Kidney glomerular epithelial cell (primary cell): ENCODE results near the gene HERPUD1.
"Not testable (repeated sequence)": the region's sequence is repeated elsewhere in the genome, so short reads cannot be mapped to it uniquely, and the experiment has no call there.

Source experiments
- DNase-seq: peaks from one replicate; lab custom pipeline; 2025; lab: John Stamatoyannopoulos, UW

Gene HERPUD1

DNA sequence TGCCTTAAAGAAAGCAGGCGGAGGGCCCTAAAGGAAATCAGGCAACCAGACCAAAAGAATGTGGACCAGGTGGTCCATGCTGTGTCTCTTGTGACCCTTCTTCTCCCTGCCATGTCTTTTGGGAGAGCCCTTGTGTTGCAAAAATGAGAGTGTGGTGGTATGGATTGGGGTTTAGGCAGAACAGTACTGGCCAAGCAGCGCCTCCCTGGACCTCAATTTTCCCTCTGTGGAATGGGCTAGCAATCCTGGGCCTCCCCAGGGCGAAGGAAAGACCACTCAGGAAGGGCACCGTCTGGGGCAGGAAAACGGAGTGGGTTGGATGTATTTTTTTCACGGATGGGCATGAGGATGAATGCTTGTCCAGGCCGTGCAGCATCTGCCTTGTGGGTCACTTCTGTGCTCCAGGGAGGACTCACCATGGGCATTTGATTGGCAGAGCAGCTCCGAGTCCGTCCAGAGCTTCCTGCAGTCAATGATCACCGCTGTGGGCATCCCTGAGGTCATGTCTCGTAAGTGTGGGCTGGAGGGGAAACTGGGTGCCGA lies 49.9 kb downstream of the HERPUD1 start:
- DNase-seq, result no peak

DNA sequence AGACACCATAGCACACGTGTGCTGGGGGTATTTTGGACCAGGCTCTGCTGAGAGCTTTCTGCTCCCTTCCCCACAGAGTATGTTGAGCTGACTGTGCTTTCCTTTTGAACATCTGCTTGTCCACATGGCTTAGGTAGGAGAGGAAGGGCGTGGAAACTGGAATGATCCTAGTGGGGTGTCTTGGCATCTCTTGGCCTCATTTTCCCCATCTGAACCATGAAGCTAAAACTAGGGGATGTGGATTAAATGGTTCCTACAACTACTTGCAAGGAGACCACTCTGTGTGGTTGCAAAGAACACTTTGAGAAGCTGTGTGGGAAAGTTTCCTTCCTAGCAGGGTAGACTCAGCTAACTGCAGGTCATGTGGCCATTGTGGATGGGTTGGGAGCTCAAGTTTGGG lies 50.8 kb downstream of the HERPUD1 start:
- no peak for DNase-seq

DNA sequence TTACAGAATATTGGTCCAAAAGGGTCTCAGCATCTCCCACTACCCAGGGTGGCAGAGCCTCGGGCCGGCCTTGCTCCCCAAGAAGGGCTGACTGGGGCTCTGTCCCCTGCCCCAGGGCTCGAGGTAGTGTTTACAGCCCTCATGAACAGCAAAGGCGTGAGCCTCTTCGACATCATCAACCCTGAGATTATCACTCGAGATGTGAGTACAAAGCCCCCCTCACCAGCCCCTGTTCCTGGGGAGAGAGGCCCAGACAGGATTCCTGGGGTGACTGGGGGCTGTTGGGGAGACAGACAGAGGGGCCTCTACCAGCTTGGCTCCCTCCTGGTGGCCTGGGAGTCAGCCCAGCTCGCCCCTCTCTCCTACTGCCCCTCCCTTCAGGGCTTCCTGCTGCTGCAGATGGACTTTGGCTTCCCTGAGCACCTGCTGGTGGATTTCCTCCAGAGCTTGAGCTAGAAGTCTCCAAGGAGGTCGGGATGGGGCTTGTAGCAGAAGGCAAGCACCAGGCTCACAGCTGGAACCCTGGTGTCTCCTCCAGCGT lies 51.3 kb downstream of the HERPUD1 start:
- no peak for DNase-seq

DNA sequence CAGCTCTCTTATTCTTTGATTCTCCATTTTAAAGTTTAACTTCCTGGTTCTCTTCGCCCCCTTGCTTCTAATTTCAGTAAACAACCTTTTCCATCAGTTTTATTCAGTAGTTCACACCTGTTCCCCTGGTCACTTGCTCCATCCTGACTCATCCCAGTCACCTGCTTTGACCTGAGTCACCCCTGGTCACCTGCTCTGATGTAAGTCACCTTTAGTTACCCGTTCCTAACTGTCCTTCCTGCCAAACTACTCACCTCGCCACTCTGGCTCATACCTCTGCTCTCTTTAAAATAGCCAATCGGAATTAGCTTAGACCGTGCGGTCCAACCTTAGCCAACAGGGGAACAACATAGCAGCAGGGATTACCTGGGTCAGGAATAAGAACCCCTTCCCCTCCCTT lies 52.7 kb downstream of the HERPUD1 start:
- no peak for DNase-seq

DNA sequence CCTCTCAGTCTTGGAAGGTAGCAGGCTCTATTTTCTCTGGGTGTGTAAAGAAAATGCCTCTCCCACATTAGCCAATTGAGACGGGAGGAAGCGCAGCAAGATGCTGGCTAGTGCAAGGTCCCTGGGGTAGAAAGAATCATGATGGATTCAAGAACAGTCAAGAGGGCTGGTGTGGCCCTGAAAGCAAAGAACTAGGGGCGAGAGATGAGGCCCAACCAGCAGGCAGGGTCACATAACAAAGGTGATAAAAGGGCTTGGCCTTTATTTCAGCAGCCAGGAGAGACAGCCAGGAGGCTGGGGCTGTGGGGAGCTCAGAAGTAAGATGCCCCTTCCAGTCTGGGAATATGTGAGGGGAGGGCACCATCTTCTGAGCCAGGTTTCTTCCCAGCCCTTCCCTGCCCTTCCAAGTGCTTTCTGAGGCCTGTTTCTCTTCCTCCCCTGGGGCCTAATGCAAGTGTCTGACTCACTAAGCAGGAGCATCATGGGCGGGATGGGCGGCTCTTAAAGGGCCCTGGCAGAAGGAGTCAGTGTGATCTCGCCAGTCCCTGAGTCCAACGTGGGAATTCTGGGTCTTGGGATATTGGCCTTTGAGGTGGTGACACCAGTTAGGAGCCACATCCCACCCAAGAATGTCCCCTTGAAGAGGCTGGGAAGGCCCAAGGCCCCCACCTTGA lies 53.5 kb downstream of the HERPUD1 start:
- DNase-seq, result peak; percentile 52

DNA sequence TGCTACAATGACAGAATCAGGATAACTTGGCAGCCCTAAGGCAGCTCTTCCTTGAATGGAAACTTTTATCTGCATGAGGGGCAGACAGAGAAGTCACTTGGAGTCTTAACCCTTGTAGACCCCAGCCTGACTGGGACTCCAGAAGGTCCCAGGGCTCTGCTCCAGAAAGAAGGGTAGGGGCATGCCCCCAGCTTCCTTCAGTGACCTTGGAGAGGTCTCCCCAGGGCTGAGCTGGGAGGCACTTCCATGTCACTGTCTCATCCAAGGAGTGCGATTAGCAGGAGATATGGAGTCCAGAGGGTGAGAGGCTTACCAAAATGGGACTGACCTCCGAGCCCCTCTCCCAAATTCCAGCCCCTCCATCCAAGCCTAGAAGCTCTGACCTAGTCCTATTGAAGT lies 54.0 kb downstream of the HERPUD1 start:
- DNase-seq, result no peak

DNA sequence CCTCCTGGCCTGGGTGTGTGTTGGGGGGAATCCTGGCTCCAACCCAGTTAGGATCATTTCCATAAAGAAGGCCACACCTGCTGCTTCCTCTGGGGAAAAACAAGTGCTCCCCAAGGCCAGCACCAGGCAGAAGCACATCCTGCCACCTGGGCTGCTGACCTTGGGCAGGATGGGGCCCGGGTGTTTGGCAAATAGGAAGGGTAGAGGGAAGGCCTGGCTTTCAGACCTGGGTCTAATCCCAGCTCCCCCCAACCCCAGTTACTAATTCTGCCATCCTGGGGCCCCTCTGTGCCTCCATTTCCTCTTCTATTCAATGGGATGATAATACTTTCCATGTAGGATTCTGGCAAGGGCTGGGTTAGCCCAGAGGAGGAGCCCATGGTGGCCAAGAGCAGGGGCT lies 54.4 kb downstream of the HERPUD1 start:
- DNase-seq, result no peak

DNA sequence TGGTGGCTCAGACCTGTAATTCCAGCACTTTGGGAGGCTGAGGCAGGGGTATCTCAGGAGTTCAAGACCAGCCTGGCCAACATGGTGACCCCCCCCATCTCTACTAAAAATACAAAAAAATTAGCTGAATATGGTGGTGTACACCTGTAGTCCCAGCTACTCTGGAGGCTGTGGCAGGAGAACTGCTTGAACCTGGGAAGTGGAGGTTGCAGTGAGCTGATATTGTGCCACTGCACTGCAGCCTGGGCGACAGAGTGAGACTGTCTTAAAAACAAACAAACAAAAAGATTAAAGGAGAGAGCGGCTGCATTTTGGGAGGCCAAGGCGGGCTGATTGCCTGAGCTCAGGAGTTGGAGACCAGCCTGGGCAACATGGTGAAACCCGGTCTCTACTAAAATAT lies 55.0 kb downstream of the HERPUD1 start:
- DNase-seq, result not testable (repeated sequence)

DNA sequence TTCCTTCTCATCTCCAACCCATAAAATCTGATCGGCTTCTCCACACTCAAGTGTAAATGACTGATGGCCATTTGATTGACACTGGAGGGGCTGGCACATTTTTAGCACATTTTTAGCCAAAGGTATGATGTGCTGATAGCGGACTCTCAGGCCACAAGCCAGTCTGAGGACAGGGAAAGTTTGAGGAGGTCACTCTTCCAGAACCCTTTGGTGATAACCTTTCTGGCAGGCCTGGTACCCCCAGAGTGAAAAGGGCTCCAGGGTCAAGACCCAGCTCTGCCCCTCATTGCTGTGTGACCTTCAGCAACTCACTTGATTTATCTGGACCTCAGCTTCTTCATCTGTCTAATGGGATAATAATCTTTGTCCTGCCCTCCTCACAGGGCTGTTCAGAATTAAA lies 55.8 kb downstream of the HERPUD1 start:
- no peak for DNase-seq

DNA sequence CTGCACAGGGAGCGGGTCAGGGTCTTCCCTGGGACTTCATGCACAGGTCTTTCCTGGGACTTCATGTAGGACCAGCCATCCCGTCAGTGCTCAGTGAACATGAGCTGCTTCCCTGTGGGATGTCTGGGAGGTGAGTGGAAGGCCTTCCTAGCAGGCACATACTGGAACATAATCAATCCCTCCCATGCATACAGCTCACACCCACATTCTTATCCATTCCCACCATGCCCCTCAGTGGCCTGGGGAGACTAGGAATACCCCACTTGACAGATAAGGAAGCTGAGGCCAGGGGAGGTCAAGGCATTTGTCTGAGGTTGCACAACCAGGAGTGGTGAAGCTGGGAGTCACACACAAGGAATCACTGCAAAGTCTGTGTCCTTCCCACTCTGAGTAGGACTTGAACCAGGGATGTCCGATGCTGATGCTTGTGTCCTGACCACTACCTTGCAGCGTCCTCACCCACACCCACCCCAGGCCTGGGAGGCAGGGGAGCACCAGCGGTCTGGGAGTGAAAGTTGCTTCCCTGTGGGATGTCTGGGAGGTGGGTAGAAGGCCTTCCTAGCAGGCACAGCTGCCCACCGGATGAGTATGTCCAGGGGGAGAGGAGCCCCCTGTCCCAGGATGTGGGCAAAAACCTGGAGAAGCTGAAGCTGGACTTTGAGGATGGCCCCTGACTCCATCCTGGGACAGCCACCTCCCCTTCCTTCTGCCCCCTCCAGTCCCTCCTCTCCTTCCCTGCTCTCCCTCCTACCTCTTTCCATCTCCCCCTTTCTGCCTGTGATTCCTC lies 56.4 kb downstream of the HERPUD1 start:
- DNase-seq, result no peak

DNA sequence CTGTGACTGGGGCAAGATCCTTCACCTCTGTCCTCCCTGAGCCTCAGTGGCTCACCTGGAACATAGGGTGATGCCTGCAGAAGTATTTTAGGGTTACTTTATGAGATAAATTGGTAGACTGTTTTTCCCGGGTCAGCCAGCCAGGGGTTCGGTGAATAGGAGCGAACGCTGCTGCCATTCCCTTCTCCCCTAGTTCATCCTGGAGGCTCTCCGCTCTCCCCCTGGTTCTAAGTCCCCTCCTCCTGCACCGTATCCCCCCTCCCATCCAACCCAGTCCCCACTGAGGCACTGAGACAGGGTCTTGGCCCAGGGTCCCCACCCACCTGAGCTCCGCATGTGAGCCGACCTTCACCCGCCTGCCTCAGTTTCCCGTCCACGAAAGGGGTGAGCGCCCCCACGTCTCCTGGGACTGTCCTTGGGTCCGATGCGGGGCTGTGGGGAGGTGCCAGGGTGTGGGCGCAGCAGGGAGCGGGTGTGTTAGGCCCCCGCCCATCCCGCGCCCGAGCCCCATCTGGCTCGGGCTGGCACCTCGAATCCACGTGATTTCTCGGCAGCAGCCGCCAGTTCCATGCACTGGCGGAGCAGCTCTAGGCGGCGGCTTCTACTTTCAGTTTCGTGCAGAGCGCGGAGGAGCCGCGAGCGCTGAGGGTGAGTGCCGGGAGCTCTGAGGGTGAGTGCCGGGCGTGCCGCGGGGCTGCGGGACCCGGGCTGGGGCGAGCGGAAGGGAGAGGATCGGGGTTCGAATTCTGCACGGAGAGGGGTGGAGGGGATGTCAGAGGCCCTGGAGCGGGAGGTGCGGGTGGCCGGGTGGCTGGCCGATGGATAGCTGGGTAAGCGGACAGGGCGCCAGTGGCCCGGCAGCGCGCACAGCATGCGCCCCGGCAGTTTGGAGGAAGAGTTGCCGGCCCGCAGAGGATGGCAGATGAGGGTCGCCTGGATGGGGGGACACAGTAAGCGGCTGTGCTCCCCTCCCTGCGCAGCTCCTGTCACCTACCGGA lies 57.3 kb downstream of the HERPUD1 start, which contains the start of gene NLRC5:
TSS of gene NLRC5 (plus strand) at position 610 of the 998 bp plus-strand sequence. CDS start 31,156 bp downstream, outside the sequence.
- peak; percentile 54 for DNase-seq

DNA sequence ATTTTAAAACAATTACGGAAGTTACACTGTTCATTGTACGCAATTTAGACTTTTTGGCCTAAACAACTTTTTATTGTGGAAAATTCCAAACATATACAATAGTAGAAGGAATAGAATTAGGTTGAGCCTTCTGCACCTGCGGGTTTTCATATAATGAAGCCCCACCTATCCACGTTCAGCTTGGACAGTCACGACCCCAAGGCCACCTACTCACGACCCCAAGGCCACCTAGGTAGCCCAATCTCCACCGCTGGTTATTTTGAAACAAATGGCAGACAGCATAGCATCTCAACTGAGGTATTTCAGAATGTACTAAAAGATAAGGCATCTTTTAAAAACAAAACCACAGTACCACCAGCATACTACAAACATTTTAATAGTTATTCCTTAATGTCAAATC lies 58.0 kb downstream of the HERPUD1 start:
- no peak for DNase-seq

DNA sequence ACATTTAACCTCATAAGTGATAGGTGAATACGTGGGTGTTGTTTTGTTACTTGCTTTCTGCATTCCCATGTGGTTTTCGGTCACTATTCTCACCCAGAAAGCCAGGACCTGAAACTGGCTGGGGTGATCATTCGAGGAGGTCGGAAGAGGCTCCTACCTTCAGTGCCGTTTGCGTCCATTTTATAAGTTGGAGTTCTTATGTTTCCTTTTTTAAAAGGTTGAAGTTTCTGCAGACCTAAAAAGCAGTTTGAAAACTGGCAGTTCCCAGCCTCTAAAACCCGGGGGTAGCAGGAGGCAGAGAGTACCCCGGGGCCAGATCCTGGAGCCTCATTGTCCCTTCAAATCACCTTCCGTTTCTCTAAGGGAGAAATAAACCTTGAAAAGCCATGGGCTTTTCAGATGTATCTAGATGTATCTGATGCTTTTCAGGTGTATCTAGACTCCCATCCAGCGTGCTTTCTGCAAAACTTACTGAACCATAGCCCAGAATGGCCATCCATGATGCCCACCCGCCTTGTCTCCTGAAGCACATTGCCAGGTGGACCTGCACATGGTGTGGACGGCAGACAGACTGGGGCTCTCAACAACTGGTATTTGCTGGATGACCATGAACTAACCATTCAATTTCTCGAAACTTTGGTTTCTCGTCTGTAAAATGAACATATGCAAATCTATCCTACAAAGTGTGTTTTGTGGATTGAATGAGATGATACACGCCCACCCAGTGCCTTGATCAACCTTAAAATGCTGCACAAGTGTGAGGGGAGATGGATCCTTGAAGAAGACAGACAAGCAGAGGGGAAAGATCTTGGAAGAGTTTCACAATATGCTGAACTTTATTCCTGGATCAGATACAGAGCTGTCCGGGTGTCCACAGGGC lies 58.7 kb downstream of the HERPUD1 start:
- no peak for DNase-seq

DNA sequence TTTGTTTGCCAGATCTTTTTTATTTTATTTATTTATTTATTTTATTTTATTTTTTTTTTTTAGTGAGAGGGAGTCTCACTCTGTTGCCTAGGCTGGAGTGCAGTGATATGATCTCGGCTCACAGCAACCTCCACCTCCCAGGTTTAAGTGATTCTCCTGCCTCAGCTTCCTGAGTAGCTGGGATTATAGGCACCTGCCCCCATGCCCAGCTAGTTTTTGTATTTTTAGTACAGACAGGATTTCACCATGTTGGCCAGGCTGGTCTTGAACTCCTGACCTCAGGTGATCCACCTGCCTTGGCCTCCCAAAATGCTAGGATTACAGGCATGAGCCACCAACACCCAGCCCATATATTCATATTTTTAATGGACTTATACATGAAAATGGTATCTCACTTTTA lies 60.5 kb downstream of the HERPUD1 start:
- DNase-seq, result not testable (repeated sequence)

DNA sequence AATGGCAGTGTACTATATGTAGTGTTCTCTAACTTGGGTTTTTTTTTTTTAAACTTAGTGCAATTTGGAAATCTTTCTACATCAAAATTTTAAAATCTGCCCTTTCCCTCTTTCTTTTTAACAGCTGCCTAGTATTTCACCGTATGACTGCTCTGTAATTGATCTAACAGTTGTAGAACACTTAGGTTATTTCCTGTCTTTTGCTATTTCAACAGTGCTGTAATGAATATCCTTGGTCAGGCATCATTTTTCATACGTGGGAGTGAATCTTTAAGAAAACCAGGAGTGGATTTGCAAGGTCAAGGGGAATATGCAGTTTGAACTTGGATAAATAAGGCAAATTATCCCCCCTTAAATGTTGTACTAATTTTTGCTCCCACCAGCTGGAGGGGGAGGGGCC lies 61.3 kb downstream of the HERPUD1 start:
- no peak for DNase-seq

DNA sequence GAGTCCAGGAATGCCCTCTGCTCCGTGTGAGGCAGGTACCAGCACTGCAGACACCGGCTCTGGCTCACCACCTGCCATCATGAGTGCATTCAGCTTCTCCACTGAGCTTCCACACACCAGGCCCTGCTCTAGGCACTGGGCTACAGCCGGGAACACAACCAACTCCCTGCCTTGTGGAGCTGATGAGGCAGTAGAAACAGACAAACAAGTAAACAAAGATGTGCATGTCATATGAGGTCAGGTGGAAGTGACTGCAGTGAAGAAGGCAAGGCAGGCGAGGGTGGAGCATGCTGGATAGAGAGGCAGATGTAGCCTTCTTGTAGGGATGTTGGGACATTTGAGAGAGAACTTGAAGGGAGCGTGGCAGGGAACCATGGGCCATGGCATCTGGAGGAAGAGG lies 62.4 kb downstream of the HERPUD1 start:
- no peak for DNase-seq
